Karpas-422 (cell line): ENCODE results near the gene IRF2BPL. TPM values are rescaled to one million over a fixed set of nuclear protein-coding genes. Genes with fewer than 3 reads are reported as not detected.

Experiments
- DNase-seq: peaks from one replicate; pipeline ENCODE4 v3.0.0-alpha.2; 2015
- H2AFZ ChIP-seq: fragments of 200-600 bp; sonication (generic); 2 replicates; pipeline ENCODE4 v1.6.1; 2014; ENCODE audit warnings: antibody characterized with exemption, low read length, mixed read lengths
- H3K27ac ChIP-seq: fragments of 200-600 bp; sonication (generic); 2 replicates; pipeline ENCODE4 v1.5.1; 2014; ENCODE audit warnings: mild to moderate bottlenecking, low read length, moderate library complexity
- H3K27me3 ChIP-seq: fragments of 200-600 bp; sonication (generic); 2 replicates; pipeline ENCODE4 v1.6.1; 2014; ENCODE audit warnings: low read length, mixed read lengths
- H3K36me3 ChIP-seq: fragments of 200-600 bp; sonication (generic); 2 replicates; pipeline ENCODE4 v1.6.1; 2014; ENCODE audit warnings: low read length, mixed read lengths; ENCODE audit not compliant: insufficient read depth
- H3K4me1 ChIP-seq: fragments of 200-600 bp; sonication (generic); 2 replicates; pipeline ENCODE4 v1.6.1; 2014; ENCODE audit warnings: mild to moderate bottlenecking, low read length, mixed read lengths
- H3K4me2 ChIP-seq: fragments of 200-600 bp; sonication (generic); 2 replicates; pipeline ENCODE4 v1.6.1; 2014; ENCODE audit warnings: low read length, low read depth, mild to moderate bottlenecking; ENCODE audit not compliant: poor library complexity, severe bottlenecking
- H3K4me3 ChIP-seq: fragments of 200-600 bp; sonication (generic); 2 replicates; pipeline ENCODE4 v1.5.1; 2014; ENCODE audit warnings: mild to moderate bottlenecking, antibody characterized with exemption, low read length, mixed read lengths
- H3K79me2 ChIP-seq: fragments of 200-600 bp; sonication (generic); 2 replicates; pipeline ENCODE4 v1.6.1; 2014; ENCODE audit warnings: mild to moderate bottlenecking, low read length, mixed read lengths
- H3K9ac ChIP-seq: fragments of 200-600 bp; sonication (generic); 2 replicates; pipeline ENCODE4 v1.6.0; 2014; ENCODE audit warnings: low read length
- H3K9me2 ChIP-seq: fragments of 200-600 bp; sonication (generic), shearing (Covaris generic); replicated peaks from 2 replicates; pipeline ENCODE4 v1.6.0; 2014; ENCODE audit warnings: mild to moderate bottlenecking, low read length, moderate library complexity; ENCODE audit not compliant: insufficient read depth
- H3K9me3 ChIP-seq: fragments of 300-700, 200-600 bp; sonication (generic); 2 replicates; pipeline ENCODE4 v1.6.1; 2014; ENCODE audit warnings: low read length, mixed read lengths
- H4K20me1 ChIP-seq: fragments of 200-600 bp; sonication (generic); 2 replicates; pipeline ENCODE4 v1.6.1; 2014; ENCODE audit warnings: mild to moderate bottlenecking, antibody characterized with exemption, low read length, low read depth; ENCODE audit not compliant: insufficient read depth
- total RNA-seq: library from RNA; depleted of rRNA; stranded (reverse); fragments of >200 nt; shearing (Covaris generic); gene quantifications from 2 replicates; pipeline ENCODE4 v1.2.3, GENCODE V29; 2014; ENCODE audit warnings: low replicate concordance; rRNA removed

Gene IRF2BPL
- total RNA-seq, 1 experiment from 2014 or later, result 11.8 TPM

DNA sequence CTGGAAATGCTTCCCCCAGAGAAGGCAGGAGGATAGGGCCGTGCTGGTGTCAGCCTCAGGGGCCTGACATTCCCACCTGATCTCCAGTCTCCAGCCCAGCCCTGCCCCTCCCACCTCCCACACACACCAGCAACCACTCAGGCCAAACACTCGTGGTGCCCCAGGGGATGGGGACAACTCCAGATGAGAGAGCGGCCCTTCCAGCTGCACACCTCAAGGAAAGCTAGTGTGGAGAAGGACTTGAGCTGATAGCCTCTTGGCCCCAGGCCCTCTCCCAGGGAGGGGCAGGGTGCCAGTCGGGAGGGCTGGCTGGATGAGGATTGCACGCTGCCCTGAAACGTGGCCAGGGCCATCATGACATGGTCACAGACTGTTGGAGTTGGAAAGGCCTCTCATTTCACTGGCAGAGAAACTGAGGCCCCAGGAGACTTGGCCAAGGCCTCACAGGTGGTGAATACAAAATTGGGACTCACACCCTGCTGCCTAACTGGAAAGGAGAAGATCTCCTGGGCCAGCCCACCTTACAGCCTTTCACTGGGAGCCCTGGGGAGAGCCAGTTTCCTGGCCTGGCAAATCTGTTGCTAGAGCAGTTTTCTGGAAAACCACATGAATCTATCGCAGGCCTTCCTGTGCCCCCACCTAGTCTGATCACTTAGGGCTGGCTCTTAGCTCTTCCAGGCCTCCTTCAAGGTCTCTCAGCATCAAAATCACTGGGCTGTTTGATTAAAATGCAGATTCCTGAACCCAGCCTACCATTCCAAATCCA is 52.1 kb downstream of the IRF2BPL start:
- H3K36me3 ChIP-seq, result no peaks in the 10 kb centered on the region
- no peak overlapping the region for H3K27ac ChIP-seq
- no peaks in the 10 kb centered on the region for H3K27me3 ChIP-seq
- H3K79me2 ChIP-seq, result no peaks in the 10 kb centered on the region
- no peak for DNase-seq
- no peak overlapping the region for H3K4me3 ChIP-seq
- H3K9me3 ChIP-seq, result no peaks in the 10 kb centered on the region
- 0 out of 2 replicates have a peak, but pooled peaks cover 2% of the 10 kb centered on the region for H4K20me1 ChIP-seq
- H3K4me2 ChIP-seq, result no peak overlapping the region
- H3K4me1 ChIP-seq, result no peaks in the 10 kb centered on the region
- no peak overlapping the region for H2AFZ ChIP-seq
- H3K9ac ChIP-seq, result no peak overlapping the region
- H3K9me2 ChIP-seq, result no peaks in the 10 kb centered on the region

DNA sequence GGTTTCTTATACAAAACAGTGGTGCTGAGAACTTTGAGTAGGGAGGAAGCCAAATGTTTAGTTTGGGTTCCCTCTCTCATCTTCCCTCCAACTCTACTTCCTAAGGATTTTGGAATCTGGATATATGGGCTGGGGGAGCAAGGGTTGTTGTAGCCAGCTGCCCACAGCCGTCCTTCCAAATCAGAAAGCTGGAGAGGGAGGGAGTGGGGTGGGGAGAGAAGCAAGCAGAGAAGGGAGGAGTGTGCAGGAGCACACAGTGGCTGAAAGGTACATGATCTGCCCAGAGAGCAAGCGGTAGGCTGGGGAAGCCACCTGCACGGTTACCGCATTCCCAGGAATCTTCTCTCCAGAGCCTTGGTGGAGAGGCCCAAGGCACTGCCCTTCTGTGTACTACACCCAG is 52.7 kb downstream of the IRF2BPL start:
- Histone ChIP-seq H3K79me2 (no peaks in the 10 kb centered on the region), H2AFZ (no peak overlapping the region), H3K9me2 (no peaks in the 10 kb centered on the region), H3K27me3 (no peaks in the 10 kb centered on the region), H3K36me3 (no peaks in the 10 kb centered on the region), H3K27ac (no peak overlapping the region), H3K4me2 (no peak overlapping the region), H4K20me1 (0 out of 2 replicates have a peak, but pooled peaks cover 2% of the 10 kb centered on the region), H3K9me3 (no peaks in the 10 kb centered on the region), H3K9ac (no peak overlapping the region), H3K4me1 (no peaks in the 10 kb centered on the region), H3K4me3 (no peak overlapping the region)
- DNase-seq, result no peak

GRCh38 chr14:76975051-76975450 is 53.5 kb downstream of the IRF2BPL start:
- no peak for DNase-seq
- Histone ChIP-seq H3K4me1 (no peaks in the 10 kb centered on the region), H3K4me3 (no peak overlapping the region)

More at GRCh38 chr14:76975051-76975450, 53.5 kb downstream of the IRF2BPL start:
- Histone ChIP-seq H3K9ac (no peak overlapping the region), H3K9me3 (no peaks in the 10 kb centered on the region), H2AFZ (no peak overlapping the region), H4K20me1 (0 out of 2 replicates have a peak, but pooled peaks cover 2% of the 10 kb centered on the region), H3K27me3 (no peaks in the 10 kb centered on the region), H3K4me2 (no peak overlapping the region), H3K9me2 (no peaks in the 10 kb centered on the region), H3K79me2 (no peaks in the 10 kb centered on the region), H3K36me3 (no peaks in the 10 kb centered on the region), H3K27ac (no peak overlapping the region)

Other genes starting within 250 kb of the IRF2BPL start
- 19.9 and 29.4 TPM in 2 replicates for gene ANGEL1, start 215.8 kb downstream of the IRF2BPL start, total RNA-seq
- gene LRRC74A, start 202.3 kb downstream of the IRF2BPL start, total RNA-seq, result not detected in 2 replicates
- gene CIPC, start 69.5 kb upstream of the IRF2BPL start, total RNA-seq, result 34.0 and 47.0 TPM in 2 replicates
- gene ZDHHC22, start 113.1 kb upstream of the IRF2BPL start, total RNA-seq, result not detected in 2 replicates
- gene TMEM63C, start 153.1 kb upstream of the IRF2BPL start, total RNA-seq, result 5.0 and 8.4 TPM in 2 replicates
- gene NGB, start 242.5 kb upstream of the IRF2BPL start, total RNA-seq, result not detected in 2 replicates